Caco-2 (cell line): ENCODE results near the gene KNDC1. TPM values are rescaled to one million over a fixed set of nuclear protein-coding genes. Genes with fewer than 3 reads are reported as not detected.
"Not testable (repeated sequence)": the region's sequence is repeated elsewhere in the genome, so short reads cannot be mapped to it uniquely, and the experiment has no call there.

Experiments used
- BruUV-seq: library from RNA; stranded (reverse); fragments of 400-500 nt; replicated peaks from 2 replicates; lab custom pipeline; 2021; lab: Mats Ljungman, UMichigan
- CTCF ChIA-PET: fragments of 300-600 bp; sonication (Branson Sonifier 250); formaldehyde crosslinking; loops from one replicate; lab custom pipeline; 2022; ENCODE audit warnings: antibody characterized with exemption; lab: Charles Lee
- POLR2A ChIA-PET: fragments of 300-600 bp; sonication (Branson Sonifier 250); formaldehyde crosslinking; loops from one replicate; lab custom pipeline; 2022; ENCODE audit warnings: antibody characterized with exemption; lab: Charles Lee
- DNase-seq, 2 experiments: peaks; one replicate each; pipeline versions ENCODE4 v3.0.0 to v3.0.0-alpha.2; 2020 to 2022
- H3K27me3 ChIP-seq: replicated peaks from 2 replicates; pipeline ENCODE4 v1.6.0; 2011; ENCODE audit warnings: low read length; ENCODE audit not compliant: control insufficient read depth, insufficient read depth
- H3K36me3 ChIP-seq: 2 replicates; pipeline ENCODE4 v1.5.1; 2011; ENCODE audit warnings: low read length; ENCODE audit not compliant: control insufficient read depth, insufficient read depth
- H3K4me1 ChIP-seq: fragments of 250-450 bp; sonication (Bioruptor Pico); 2 replicates; pipeline ENCODE4 v1.5.1; 2020; ENCODE audit warnings: mild to moderate bottlenecking
- H3K4me3 ChIP-seq: 2 replicates; pipeline ENCODE4 v1.5.1; 2011; ENCODE audit warnings: low read depth, mild to moderate bottlenecking, control low read depth, low read length
- H3K9me3 ChIP-seq: fragments of 250-450 bp; sonication (Bioruptor Pico); 2 replicates; pipeline ENCODE4 v1.5.1; 2020; ENCODE audit warnings: mild to moderate bottlenecking, moderate library complexity
- H3K27ac Mint-ChIP-seq: one replicate; pipeline ENCODE4 v1.8.0; 2022; ENCODE audit warnings: mixed read lengths; ENCODE audit not compliant: unreplicated experiment
- H3K27me3 Mint-ChIP-seq: one replicate; pipeline ENCODE4 v1.8.0; 2022; ENCODE audit warnings: mixed read lengths; ENCODE audit not compliant: insufficient read depth, unreplicated experiment
- H3K36me3 Mint-ChIP-seq: one replicate; pipeline ENCODE4 v1.8.0; 2022; ENCODE audit warnings: mild to moderate bottlenecking, mixed read lengths; ENCODE audit not compliant: insufficient read depth, unreplicated experiment
- H3K4me1 Mint-ChIP-seq: one replicate; pipeline ENCODE4 v1.8.0; 2022; ENCODE audit warnings: low read depth, mixed read lengths; ENCODE audit not compliant: unreplicated experiment
- H3K4me3 Mint-ChIP-seq: one replicate; pipeline ENCODE4 v1.8.0; 2022; ENCODE audit warnings: mild to moderate bottlenecking, moderate library complexity, mixed read lengths; ENCODE audit not compliant: unreplicated experiment
- H3K9me3 Mint-ChIP-seq: one replicate; pipeline ENCODE4 v1.8.0; 2022; ENCODE audit warnings: mixed read lengths; ENCODE audit not compliant: unreplicated experiment
- intact Hi-C: fragments of 100-400 bp; cut with micrococcal nuclease; formaldehyde crosslinking; loops from one replicate; pipeline ENCODE4 v1.10.0; 2022; ENCODE audit not compliant: unreplicated experiment
- total RNA-seq: library from RNA; stranded (reverse); gene quantifications from 2 replicates; pipeline ENCODE4 v1.2.3, GENCODE V29; 2022
- TF ChIP-seq, protein P1 (sequence below), 2 experiments: fragments of 200-600 bp in 1 of 2; IDR thresholded peaks; 1 replicate in 1 of 2; 2 replicates in 1 of 2; pipeline versions ENCODE4 v1.5.1 to v1.8.0; 2011 to 2022; ENCODE audit warnings: antibody characterized with exemption in 1 of 2, control low read depth in 1 of 2, inconsistent platforms in 1 of 2, low read depth in 1 of 2, low read length in 1 of 2, mild to moderate bottlenecking in 1 of 2, moderate library complexity in 1 of 2; ENCODE audit not compliant: insufficient read depth in 1 of 2, severe bottlenecking in 1 of 2, unreplicated experiment in 1 of 2

The KNDC1 gene
- total RNA-seq, 1 experiment from 2014 or later = 3.2 TPM

DNA sequence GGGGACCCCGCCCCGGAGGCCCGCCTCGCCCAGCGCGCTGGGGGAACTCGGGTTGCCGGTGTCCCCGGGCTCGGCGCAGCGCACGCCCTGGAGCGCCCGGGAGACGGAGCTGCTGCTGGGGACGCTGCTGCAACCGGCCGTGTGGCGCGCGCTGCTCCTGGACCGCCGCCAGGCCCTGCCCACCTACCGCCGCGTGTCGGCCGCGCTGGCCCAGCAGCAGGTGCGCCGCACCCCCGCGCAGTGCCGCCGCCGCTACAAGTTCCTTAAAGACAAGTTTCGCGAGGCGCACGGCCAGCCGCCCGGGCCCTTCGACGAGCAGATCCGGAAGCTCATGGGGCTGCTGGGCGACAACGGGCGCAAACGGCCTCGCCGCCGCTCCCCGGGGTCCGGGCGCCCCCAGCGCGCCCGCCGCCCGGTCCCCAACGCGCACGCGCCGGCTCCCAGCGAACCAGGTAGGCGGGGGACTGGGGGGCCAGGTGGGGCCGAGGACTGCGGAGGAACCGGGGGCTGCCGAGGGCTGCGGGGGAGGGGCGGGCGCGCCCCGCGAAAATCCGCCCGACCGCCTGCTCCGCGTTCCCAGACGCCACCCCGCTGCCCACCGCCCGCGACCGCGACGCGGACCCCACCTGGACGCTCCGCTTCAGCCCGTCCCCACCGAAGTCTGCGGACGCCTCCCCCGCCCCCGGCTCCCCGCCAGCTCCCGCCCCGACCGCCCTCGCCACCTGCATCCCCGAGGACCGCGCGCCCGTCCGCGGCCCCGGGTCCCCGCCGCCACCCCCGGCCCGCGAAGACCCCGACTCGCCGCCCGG lies 70.6 kb downstream of the KNDC1 start:
- Mint-ChIP-seq H3K27me3 (peaks cover 11% of the 10 kb centered on the region), H3K9me3 (no peaks in the 10 kb centered on the region), H3K36me3 (no peaks in the 10 kb centered on the region), H3K4me3 (no peak overlapping the region), H3K27ac (no peak overlapping the region), H3K4me1 (no peaks in the 10 kb centered on the region)
- TF ChIP-seq, protein P1, sequence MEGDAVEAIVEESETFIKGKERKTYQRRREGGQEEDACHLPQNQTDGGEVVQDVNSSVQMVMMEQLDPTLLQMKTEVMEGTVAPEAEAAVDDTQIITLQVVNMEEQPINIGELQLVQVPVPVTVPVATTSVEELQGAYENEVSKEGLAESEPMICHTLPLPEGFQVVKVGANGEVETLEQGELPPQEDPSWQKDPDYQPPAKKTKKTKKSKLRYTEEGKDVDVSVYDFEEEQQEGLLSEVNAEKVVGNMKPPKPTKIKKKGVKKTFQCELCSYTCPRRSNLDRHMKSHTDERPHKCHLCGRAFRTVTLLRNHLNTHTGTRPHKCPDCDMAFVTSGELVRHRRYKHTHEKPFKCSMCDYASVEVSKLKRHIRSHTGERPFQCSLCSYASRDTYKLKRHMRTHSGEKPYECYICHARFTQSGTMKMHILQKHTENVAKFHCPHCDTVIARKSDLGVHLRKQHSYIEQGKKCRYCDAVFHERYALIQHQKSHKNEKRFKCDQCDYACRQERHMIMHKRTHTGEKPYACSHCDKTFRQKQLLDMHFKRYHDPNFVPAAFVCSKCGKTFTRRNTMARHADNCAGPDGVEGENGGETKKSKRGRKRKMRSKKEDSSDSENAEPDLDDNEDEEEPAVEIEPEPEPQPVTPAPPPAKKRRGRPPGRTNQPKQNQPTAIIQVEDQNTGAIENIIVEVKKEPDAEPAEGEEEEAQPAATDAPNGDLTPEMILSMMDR (IDR thresholded peaks at IDR 0.05; ENCODE audit: insufficient read depth in 1 of 2, low read depth in 1 of 2, low read length in 1 of 2, severe bottlenecking in 1 of 2, unreplicated experiment in 1 of 2) = no peak
- H3K4me3 ChIP-seq = no peak overlapping the region
- intact Hi-C loops = no loop called here
- no peaks in the 10 kb centered on the region for H3K36me3 ChIP-seq
- DNase-seq = no peak
- H3K9me3 ChIP-seq = no peaks in the 10 kb centered on the region
- CTCF ChIA-PET = interaction anchor here (1.2 kb wide), 1 partner anchor 15 kb away, joined by 3 read pairs; no protein-coding TSS in a partner anchor
- no TSS peak for BruUV-seq
- H3K4me1 ChIP-seq = no peaks in the 10 kb centered on the region
- POLR2A ChIA-PET = no interaction called here
- H3K27me3 ChIP-seq = no peaks in the 10 kb centered on the region; the same call in 1 of the 2 replicates

DNA sequence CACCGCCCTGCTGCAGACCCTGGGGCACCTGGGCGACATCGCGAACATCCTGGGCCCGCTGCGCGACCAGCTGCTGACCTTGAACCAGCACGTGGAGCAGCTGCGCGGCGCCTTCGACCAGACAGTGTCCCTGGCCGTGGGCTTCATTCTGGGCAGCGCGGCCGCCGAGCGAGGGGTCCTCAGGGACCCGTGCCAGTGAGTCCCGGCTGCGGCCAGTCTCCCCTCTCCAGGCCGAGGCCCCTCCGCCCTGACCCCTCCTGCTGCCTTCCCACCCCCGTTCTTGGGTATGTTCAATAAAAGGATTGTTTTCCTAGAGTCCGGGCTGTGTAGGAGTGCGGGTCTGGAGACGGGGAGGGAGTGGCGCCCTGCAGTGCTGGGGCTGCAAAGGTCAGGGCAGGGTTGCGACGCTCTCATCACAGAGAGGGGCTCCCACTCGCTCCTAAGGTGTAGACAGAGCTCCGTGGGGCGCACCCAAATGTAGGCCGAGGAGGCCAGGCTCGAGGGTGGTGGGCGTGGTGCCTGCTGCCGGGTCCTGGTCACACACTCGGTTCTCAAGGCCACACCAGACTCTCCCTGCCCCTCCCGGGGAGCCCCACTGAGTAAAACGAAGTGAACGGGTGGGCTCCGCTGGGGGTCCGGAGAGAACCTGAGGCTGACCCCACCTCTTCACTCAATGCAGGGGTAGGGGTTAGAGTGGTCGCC lies 71.4 kb downstream of the KNDC1 start:
- H3K27me3 Mint-ChIP-seq = peaks cover 11% of the 10 kb centered on the region
- POLR2A ChIA-PET = no interaction called here
- no peaks in the 10 kb centered on the region for H3K36me3 Mint-ChIP-seq
- TF ChIP-seq, protein P1 (IDR thresholded peaks at IDR 0.05; ENCODE audit: insufficient read depth in 1 of 2, low read depth in 1 of 2, low read length in 1 of 2, severe bottlenecking in 1 of 2, unreplicated experiment in 1 of 2) = no peak
- no TSS peak for BruUV-seq
- Histone ChIP-seq H3K9me3 (no peaks in the 10 kb centered on the region), H3K4me3 (no peak overlapping the region), H3K4me1 (peaks cover under 1% of the 10 kb centered on the region; the same call in 1 of the 2 replicates), H3K27me3 (no peaks in the 10 kb centered on the region; the same call in 1 of the 2 replicates), H3K36me3 (no peaks in the 10 kb centered on the region)
- H3K4me3 Mint-ChIP-seq = peak overlapping the region; percentile 29
- CTCF ChIA-PET = no interaction called here
- intact Hi-C loops = no loop called here
- DNase-seq = no peak
- no peaks in the 10 kb centered on the region for H3K9me3 Mint-ChIP-seq
- no peak overlapping the region for H3K27ac Mint-ChIP-seq
- no peaks in the 10 kb centered on the region for H3K4me1 Mint-ChIP-seq

DNA sequence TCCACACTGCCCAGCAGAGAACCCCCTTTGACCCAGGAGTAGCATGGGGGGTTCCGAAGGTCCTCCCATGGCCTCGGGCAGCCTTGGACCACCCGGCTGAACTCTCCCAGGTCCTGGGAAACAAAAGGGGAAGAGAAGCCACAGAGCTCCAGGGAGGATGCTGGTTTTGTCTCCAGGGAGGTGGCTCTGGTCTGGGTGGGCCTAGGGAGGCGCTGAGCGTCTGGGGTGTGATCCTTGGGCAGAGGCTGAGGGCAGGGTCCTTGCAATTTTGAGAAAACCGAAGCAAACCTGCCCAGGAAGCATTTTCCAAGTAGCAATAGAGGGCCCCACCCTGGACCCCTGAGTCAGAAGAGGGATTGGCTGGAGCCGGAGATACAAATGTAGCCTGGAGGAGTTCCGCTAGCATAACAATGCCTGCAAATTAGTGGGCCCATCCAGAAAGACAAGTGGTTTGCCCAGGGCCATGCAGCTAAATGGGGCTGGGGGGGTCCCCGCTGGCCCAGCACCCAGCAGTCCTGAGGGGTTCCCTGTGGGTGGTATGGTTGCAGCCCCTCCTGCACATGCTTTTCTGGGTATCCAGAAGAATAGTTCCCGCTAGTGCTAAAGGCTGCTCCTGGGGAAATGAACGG lies 72.0 kb downstream of the KNDC1 start:
- H3K9me3 ChIP-seq = no peaks in the 10 kb centered on the region
- POLR2A ChIA-PET = no interaction called here
- no TSS peak for BruUV-seq
- no peaks in the 10 kb centered on the region for H3K9me3 Mint-ChIP-seq
- peaks cover 5% of the 10 kb centered on the region; the same call in 1 of the 2 replicates for H3K4me1 ChIP-seq
- no peaks in the 10 kb centered on the region for H3K36me3 Mint-ChIP-seq
- H3K27ac Mint-ChIP-seq = no peak overlapping the region
- peaks cover 11% of the 10 kb centered on the region for H3K27me3 Mint-ChIP-seq
- H3K4me1 Mint-ChIP-seq = no peaks in the 10 kb centered on the region
- H3K4me3 ChIP-seq = no peak overlapping the region
- intact Hi-C loops = no loop called here
- no peaks in the 10 kb centered on the region for H3K36me3 ChIP-seq
- CTCF ChIA-PET = no interaction called here
- H3K4me3 Mint-ChIP-seq = no peak overlapping the region
- TF ChIP-seq, protein P1 (IDR thresholded peaks at IDR 0.05; ENCODE audit: insufficient read depth in 1 of 2, low read depth in 1 of 2, low read length in 1 of 2, severe bottlenecking in 1 of 2, unreplicated experiment in 1 of 2) = no peak
- no peak for DNase-seq
- H3K27me3 ChIP-seq = no peaks in the 10 kb centered on the region; the same call in none of the 2 replicates

DNA sequence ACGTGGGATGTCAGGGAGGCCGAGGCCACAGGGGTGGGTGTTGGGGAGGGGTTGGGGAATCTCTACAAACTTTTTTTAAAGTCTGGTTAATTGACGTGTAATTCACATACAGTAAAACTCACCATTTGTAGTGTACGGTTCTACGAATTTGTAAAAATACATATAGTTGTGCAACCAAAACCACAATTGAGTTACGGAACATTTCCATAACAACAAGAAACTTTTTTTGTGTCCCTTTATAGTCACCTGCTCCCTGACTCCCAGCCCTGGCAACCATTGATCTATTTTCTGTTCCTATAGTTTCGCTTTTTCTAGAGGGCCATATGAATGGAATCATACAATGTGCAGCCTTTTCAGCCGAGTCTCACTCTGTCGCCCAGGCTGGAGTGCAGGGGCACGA lies 74.8 kb downstream of the KNDC1 start:
- POLR2A ChIA-PET, H3K4me3 Mint-ChIP-seq, H3K27ac Mint-ChIP-seq, CTCF ChIA-PET, H3K4me1 Mint-ChIP-seq, H3K36me3 Mint-ChIP-seq, DNase-seq, H3K4me1 ChIP-seq, H3K36me3 ChIP-seq, H3K27me3 ChIP-seq, H3K27me3 Mint-ChIP-seq, H3K9me3 ChIP-seq, BruUV-seq, intact Hi-C loops, H3K9me3 Mint-ChIP-seq, H3K4me3 ChIP-seq: not testable (repeated sequence)
